Lower lobe of right lung (tissue), 2 donors: Measurements from ENCODE around the gene ACTMAP. TPM values are rescaled to one million over a fixed set of nuclear protein-coding genes. Genes with fewer than 3 reads are reported as not detected.

Source experiments
- ATAC-seq, 2 donors: fragments of 200-7000 bp; cut with Tn5 transposase; one replicate each; pipeline ENCODE4 v1.9.1; 2020 to 2022; ENCODE audit warnings: mild to moderate bottlenecking in 2 of 2, moderate library complexity in 2 of 2
- DNase-seq: peaks from one replicate; pipeline ENCODE4 v3.0.0-alpha.2; 2020
- H3K27ac ChIP-seq: fragments of 200-600 bp; one replicate; pipeline ENCODE4 v1.8.0; 2022
- H3K27me3 ChIP-seq: fragments of 200-600 bp; one replicate; pipeline ENCODE4 v1.8.0; 2022; ENCODE audit warnings: low read depth
- H3K36me3 ChIP-seq: fragments of 200-600 bp; one replicate; pipeline ENCODE4 v1.8.0; 2022; ENCODE audit warnings: mild to moderate bottlenecking
- H3K4me1 ChIP-seq: fragments of 200-600 bp; one replicate; pipeline ENCODE4 v1.8.0; 2022
- H3K4me3 ChIP-seq: fragments of 200-600 bp; one replicate; pipeline ENCODE4 v1.8.0; 2022; ENCODE audit warnings: mild to moderate bottlenecking
- H3K9me3 ChIP-seq: fragments of 200-600 bp; one replicate; pipeline ENCODE4 v1.8.0; 2022
- CTCF ChIP-seq: fragments of 200-600 bp; IDR thresholded peaks from one replicate; pipeline ENCODE4 v1.8.0; 2022; ENCODE audit warnings: antibody characterized with exemption, mild to moderate bottlenecking
- intact Hi-C: fragments of 100-400 bp; cut with DNase I; formaldehyde crosslinking; loops from one replicate; pipeline ENCODE4 v1.11.0; 2022
- total RNA-seq: library from RNA; stranded (reverse); fragmentation: NEBNext Ultra II Directional; extraction: Animal tissue kit (Norgen Biotek cat#: 25700); gene quantifications from one replicate; pipeline ENCODE4 v1.2.1, GENCODE V29; 2021
- donor health status: DM: no; HTN: yes; CAD: no; lungs with severe emphysema.

Gene ACTMAP
- total RNA-seq, 1 donor from 2014 or later: 17.6 TPM

- intact Hi-C loops: no loop called here
- peaks cover 97% of the 10 kb centered on the region for H3K36me3 ChIP-seq
- TF ChIP-seq CTCF: no peak
- H3K4me3 ChIP-seq: no peak overlapping the region
- no peaks in the 10 kb centered on the region for H3K9me3 ChIP-seq
- DNase-seq (no peak), ATAC-seq (no peak)
- H3K4me1 ChIP-seq: no peaks in the 10 kb centered on the region
- no peak overlapping the region for H3K27ac ChIP-seq
- no peaks in the 10 kb centered on the region for H3K27me3 ChIP-seq
Observed at GRCh38 chr19:40705362-40705651, 45.0 kb downstream of the ACTMAP start.

- Histone ChIP-seq H3K36me3 (peaks cover 97% of the 10 kb centered on the region), H3K4me3 (no peak overlapping the region), H3K27ac (no peak overlapping the region), H3K9me3 (no peaks in the 10 kb centered on the region), H3K27me3 (no peaks in the 10 kb centered on the region), H3K4me1 (no peaks in the 10 kb centered on the region)
- TF ChIP-seq CTCF: no peak
- no peak for ATAC-seq
- no peak for DNase-seq
- intact Hi-C loops: no loop called here
Observed at GRCh38 chr19:40704491-40705361, 45.6 kb downstream of the ACTMAP start.

- no peak for DNase-seq
- Histone ChIP-seq H3K27me3 (no peaks in the 10 kb centered on the region), H3K4me1 (no peaks in the 10 kb centered on the region), H3K36me3 (peaks cover 87% of the 10 kb centered on the region), H3K27ac (no peak overlapping the region), H3K9me3 (no peaks in the 10 kb centered on the region), H3K4me3 (no peak overlapping the region)
- intact Hi-C loops: no loop called here
- no peak for TF ChIP-seq CTCF
- no peak for ATAC-seq
Observed at GRCh38 chr19:40703029-40703755, 47.1 kb downstream of the ACTMAP start.

GRCh38 chr19:40702337-40703012 lies 47.8 kb downstream of the ACTMAP start:
- ATAC-seq: no peak
- H3K27me3 ChIP-seq: no peaks in the 10 kb centered on the region
- no peak overlapping the region for H3K27ac ChIP-seq
- no peak overlapping the region for H3K4me3 ChIP-seq
- TF ChIP-seq CTCF: no peak
- no peaks in the 10 kb centered on the region for H3K4me1 ChIP-seq
- intact Hi-C loops: no loop called here
- DNase-seq: no peak
- peaks cover 79% of the 10 kb centered on the region for H3K36me3 ChIP-seq
- no peaks in the 10 kb centered on the region for H3K9me3 ChIP-seq

- H3K27ac ChIP-seq: no peak overlapping the region
- no peaks in the 10 kb centered on the region for H3K27me3 ChIP-seq
- intact Hi-C loops: no loop called here
- DNase-seq (no peak), ATAC-seq (no peak)
- H3K4me3 ChIP-seq: no peak overlapping the region
- TF ChIP-seq CTCF: no peak
- H3K4me1 ChIP-seq: no peaks in the 10 kb centered on the region
- peaks cover 79% of the 10 kb centered on the region for H3K36me3 ChIP-seq
- H3K9me3 ChIP-seq: no peaks in the 10 kb centered on the region
Observed at GRCh38 chr19:40701758-40702157, 48.5 kb downstream of the ACTMAP start.
